IMR-90 (cell line): Measurements from ENCODE around the gene TDRD12. TPM values are rescaled to one million over a fixed set of nuclear protein-coding genes. Genes with fewer than 3 reads are reported as not detected.
"Not testable (repeated sequence)": the region's sequence is repeated elsewhere in the genome, so short reads cannot be mapped to it uniquely, and the experiment has no call there.

Experiments
- ATAC-seq: fragments of 200-7000 bp; cut with Tn5 transposase; 2 replicates; pipeline ENCODE4 v1.9.1; 2020; ENCODE audit warnings: low read depth, mild to moderate bottlenecking, moderate library complexity
- BruUV-seq: library from RNA; stranded (reverse); fragments of 400-500 nt; replicated peaks from 2 replicates; lab custom pipeline; 2021; lab: Mats Ljungman, UMichigan
- CTCF ChIA-PET: fragments of 300-600 bp; formaldehyde crosslinking; extraction: SDS; loops from one replicate; lab custom pipeline; 2021; ENCODE audit warnings: antibody characterized with exemption; lab: Yijun Ruan, JAX
- POLR2A ChIA-PET: fragments of 300-600 bp; sonication (Branson Sonifier 250); formaldehyde crosslinking; loops from one replicate; lab custom pipeline; 2022; ENCODE audit warnings: antibody characterized with exemption; ENCODE audit not compliant: unreplicated experiment; lab: Charles Lee
- DNase-seq: peaks from one replicate; pipeline ENCODE4 v3.0.0; 2013
- H2AFZ ChIP-seq: replicated peaks from 2 replicates; pipeline ENCODE3; 2013; ENCODE audit warnings: low read length, mild to moderate bottlenecking; ENCODE audit not compliant: poor library complexity
- H2AK5ac ChIP-seq: 2 replicates; pipeline ENCODE4 v1.6.1; 2013; ENCODE audit warnings: low read depth, low read length, inconsistent platforms
- H2AK9ac ChIP-seq: replicated peaks from 2 replicates; pipeline ENCODE3; 2013; ENCODE audit warnings: mild to moderate bottlenecking, low read depth, low read length, moderate library complexity; ENCODE audit not compliant: poor library complexity
- H2BK120ac ChIP-seq: 2 replicates; pipeline ENCODE4 v1.6.1; 2013; ENCODE audit warnings: low read depth, low read length, inconsistent platforms
- H2BK15ac ChIP-seq: 3 replicates; pipeline ENCODE4 v1.6.1; 2013; ENCODE audit warnings: low read depth, low read length, inconsistent platforms
- H2BK20ac ChIP-seq: 2 replicates; pipeline ENCODE4 v1.6.1; 2013; ENCODE audit warnings: low read depth, mild to moderate bottlenecking, inconsistent platforms, low read length, moderate library complexity
- H2BK5ac ChIP-seq: 2 replicates; pipeline ENCODE4 v1.6.1; 2013; ENCODE audit warnings: mild to moderate bottlenecking, low read depth, low read length, inconsistent platforms; ENCODE audit not compliant: poor library complexity, severe bottlenecking
- H3K14ac ChIP-seq: replicated peaks from 2 replicates; pipeline ENCODE4 v1.6.1; 2013; ENCODE audit warnings: low read depth, low read length, inconsistent platforms
- H3K18ac ChIP-seq: 2 replicates; pipeline ENCODE4 v1.6.1; 2013; ENCODE audit warnings: low read depth, low read length, control low read depth
- H3K23ac ChIP-seq: 2 replicates; pipeline ENCODE4 v1.6.1; 2013; ENCODE audit warnings: low read depth, low read length, inconsistent platforms
- H3K27ac ChIP-seq: 2 replicates; pipeline ENCODE4 v1.5.1; 2013; ENCODE audit warnings: mild to moderate bottlenecking, control low read depth, low read length; ENCODE audit not compliant: insufficient read depth
- H3K27me3 ChIP-seq: 2 replicates; pipeline ENCODE4 v1.6.1; 2013; ENCODE audit warnings: low read length; ENCODE audit not compliant: control insufficient read depth, insufficient read depth
- H3K36me3 ChIP-seq: 2 replicates; pipeline ENCODE4 v1.6.1; 2013; ENCODE audit warnings: low read length, mixed read lengths; ENCODE audit not compliant: control insufficient read depth, insufficient read depth
- H3K4ac ChIP-seq: 2 replicates; pipeline ENCODE4 v1.6.1; 2013; ENCODE audit warnings: low read depth, low read length, inconsistent platforms
- H3K4me1 ChIP-seq: 2 replicates; pipeline ENCODE4 v1.6.1; 2013; ENCODE audit warnings: low read length, mixed read lengths; ENCODE audit not compliant: control insufficient read depth, insufficient read depth
- H3K4me2 ChIP-seq: 2 replicates; pipeline ENCODE4 v1.6.1; 2013; ENCODE audit warnings: low read depth, mild to moderate bottlenecking, control low read depth, low read length, moderate library complexity
- H3K4me3 ChIP-seq: 2 replicates; pipeline ENCODE4 v1.5.1; 2013; ENCODE audit warnings: low read depth, mild to moderate bottlenecking, control low read depth, low read length, moderate library complexity; ENCODE audit not compliant: insufficient read depth
- H3K56ac ChIP-seq: 2 replicates; pipeline ENCODE4 v1.6.1; 2013; ENCODE audit warnings: low read length, inconsistent platforms; ENCODE audit not compliant: insufficient read depth; ENCODE audit errors: extremely low read depth
- H3K79me1 ChIP-seq, 2 experiments: 2 replicates each; pipeline ENCODE4 v1.6.1; 2013; ENCODE audit warnings: low read length in 2 of 2, inconsistent platforms in 1 of 2, low read depth in 1 of 2
- H3K9ac ChIP-seq: 2 replicates; pipeline ENCODE4 v1.6.1; 2013; ENCODE audit warnings: low read depth, low read length, control low read depth
- H3K9me1 ChIP-seq: 2 replicates; pipeline ENCODE4 v1.6.1; 2013; ENCODE audit warnings: low read length, inconsistent platforms; ENCODE audit not compliant: insufficient read depth
- H3K9me3 ChIP-seq: 2 replicates; pipeline ENCODE4 v1.6.1; 2013; ENCODE audit warnings: low read length; ENCODE audit not compliant: control insufficient read depth, insufficient read depth
- H4K20me1 ChIP-seq: 2 replicates; pipeline ENCODE4 v1.6.1; 2013; ENCODE audit warnings: low read length, inconsistent platforms; ENCODE audit not compliant: insufficient read depth
- H4K5ac ChIP-seq: 2 replicates; pipeline ENCODE4 v1.6.1; 2013; ENCODE audit warnings: mild to moderate bottlenecking, low read depth, low read length, control low read depth
- H4K8ac ChIP-seq, 2 experiments: 2 replicates each; pipeline ENCODE4 v1.6.1; 2013; ENCODE audit warnings: low read depth in 2 of 2, low read length in 2 of 2, control low read depth in 1 of 2, inconsistent platforms in 1 of 2
- H4K91ac ChIP-seq: 2 replicates; pipeline ENCODE4 v1.6.1; 2013; ENCODE audit warnings: low read depth, low read length, inconsistent platforms; ENCODE audit not compliant: insufficient read depth
- WGBS, 2 experiments: methylation state at CpG; one replicate each; pipeline versions ENCODE4 v1.1.5 to v1.1.7; 2013; ENCODE audit warnings: missing lambda C conversion rate in 2 of 2; ENCODE audit not compliant: insufficient read length in 1 of 2; ENCODE audit errors: extremely low coverage in 2 of 2; 5-methylcytosine and 5-hydroxymethylcytosine counted together
- dilution Hi-C: fragments of 300-500 bp; cut with HindIII; formaldehyde crosslinking; loops from one replicate; pipeline ENCODE4 v1.14.3; 2018; ENCODE audit warnings: low sequenced_read_pairs; ENCODE audit not compliant: unreplicated experiment
- in situ Hi-C: fragments of 300-500 bp; cut with MboI; formaldehyde crosslinking; loops from 3 replicates; pipeline ENCODE4 v1.14.3; 2019; ENCODE audit warnings: low sequenced_read_pairs, inconsistent platforms, mixed read lengths
- intact Hi-C: fragments of 100-400 bp; cut with micrococcal nuclease; formaldehyde crosslinking; loops from 2 replicates; pipeline ENCODE4 v1.10.0; 2022
- polyA plus RNA-seq, 3 experiments: library from polyadenylated mRNA; depleted of rRNA; stranded (reverse); fragments of >200 nt; gene quantifications; 2 replicates each; pipeline ENCODE4 v1.2.3, GENCODE V29; 2012; ENCODE audit warnings: low replicate concordance in 1 of 3
- total RNA-seq: library from RNA; depleted of rRNA; stranded (reverse); fragments of >200 nt; gene quantifications from 2 replicates; pipeline ENCODE4 v1.2.3, GENCODE V29; 2012

Gene TDRD12
- total and polyA plus RNA-seq, 2 of the 4 experiments (the other 2 are of a cell fraction): under 0.01 to 0.07 TPM

GRCh38 chr19:32782089-32782488 is 62.5 kb downstream of the TDRD12 start:
- dilution Hi-C loops, H3K23ac ChIP-seq, H2AK5ac ChIP-seq, H2AK9ac ChIP-seq, H3K4me3 ChIP-seq, H3K27ac ChIP-seq, BruUV-seq, H3K4me2 ChIP-seq, H3K27me3 ChIP-seq, H2BK20ac ChIP-seq, H3K18ac ChIP-seq, H2BK5ac ChIP-seq, DNase-seq, intact Hi-C loops, H3K56ac ChIP-seq, H3K9ac ChIP-seq, H2BK120ac ChIP-seq, H4K20me1 ChIP-seq, CTCF ChIA-PET, H3K4me1 ChIP-seq, H3K9me1 ChIP-seq, H4K5ac ChIP-seq, H2BK15ac ChIP-seq, H3K4ac ChIP-seq, H3K36me3 ChIP-seq, H3K14ac ChIP-seq, H4K8ac ChIP-seq, POLR2A ChIA-PET, H3K9me3 ChIP-seq, H3K79me1 ChIP-seq, ATAC-seq, H4K91ac ChIP-seq, H2AFZ ChIP-seq, in situ Hi-C loops: not testable (repeated sequence)
- no CpG with 5 or more reads among the region's 1 CpG for WGBS, 2 experiments

DNA sequence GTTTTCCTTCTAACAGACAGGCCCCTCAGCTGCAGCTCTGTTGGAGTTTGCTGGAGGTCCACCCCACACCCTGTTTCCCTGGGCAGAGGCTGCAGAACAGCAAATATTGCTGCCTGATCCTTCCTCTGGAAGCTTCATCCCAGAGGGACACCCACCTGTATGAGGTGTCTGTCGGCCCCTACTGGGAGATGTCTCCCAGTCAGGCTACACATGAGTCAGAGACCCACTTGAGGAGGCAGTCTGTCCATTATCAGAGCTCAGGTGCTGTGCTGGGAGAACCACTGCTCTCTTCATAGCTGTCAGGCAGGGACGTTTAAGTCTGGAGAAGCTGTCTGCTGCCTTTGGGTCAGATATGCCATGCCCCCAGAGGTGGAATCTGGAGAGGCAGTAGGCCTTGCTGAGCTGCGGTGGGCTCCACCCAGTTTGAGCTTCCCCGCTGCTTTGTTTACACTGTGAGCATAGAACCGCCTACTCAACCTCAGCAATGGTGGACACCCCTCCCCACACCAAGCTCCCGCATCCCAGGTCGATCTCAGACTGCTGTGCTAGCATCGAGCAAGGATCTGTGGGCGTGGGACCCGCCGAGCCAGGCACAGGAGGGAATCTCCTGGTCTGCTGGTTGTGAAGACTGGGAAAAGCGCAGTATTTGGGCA is 67.7 kb downstream of the TDRD12 start:
- H3K18ac ChIP-seq, H3K27me3 ChIP-seq, H3K9me3 ChIP-seq, H3K4me1 ChIP-seq, H4K91ac ChIP-seq, BruUV-seq, H4K20me1 ChIP-seq, H2BK120ac ChIP-seq, H2AK5ac ChIP-seq, H2BK15ac ChIP-seq, H3K9me1 ChIP-seq, H3K79me1 ChIP-seq, H3K36me3 ChIP-seq, H3K4me2 ChIP-seq, H3K14ac ChIP-seq, H2AK9ac ChIP-seq, H4K8ac ChIP-seq, H3K4me3 ChIP-seq, ATAC-seq, H2AFZ ChIP-seq, intact Hi-C loops, H4K5ac ChIP-seq, H2BK5ac ChIP-seq, H3K23ac ChIP-seq, H3K4ac ChIP-seq, POLR2A ChIA-PET, H2BK20ac ChIP-seq, H3K56ac ChIP-seq, in situ Hi-C loops, DNase-seq, dilution Hi-C loops, H3K9ac ChIP-seq, H3K27ac ChIP-seq: not testable (repeated sequence)
- CTCF ChIA-PET: interaction anchor here (0.6 kb wide), 2 partner anchors 22 to 935 kb away, joined by 4 read pairs; no protein-coding TSS in a partner anchor
- 61% methylated on average over 3 of the region's 12 CpGs; no CpG with 5 or more reads in 1 of the 2 experiments for WGBS, 2 experiments
